Measurements from ENCODE around the gene RERE.

Gene RERE

GRCh38 chr1:8370905-8371315 is 446.5 kb downstream of the RERE start:
- DNase-seq = no peak

DNA sequence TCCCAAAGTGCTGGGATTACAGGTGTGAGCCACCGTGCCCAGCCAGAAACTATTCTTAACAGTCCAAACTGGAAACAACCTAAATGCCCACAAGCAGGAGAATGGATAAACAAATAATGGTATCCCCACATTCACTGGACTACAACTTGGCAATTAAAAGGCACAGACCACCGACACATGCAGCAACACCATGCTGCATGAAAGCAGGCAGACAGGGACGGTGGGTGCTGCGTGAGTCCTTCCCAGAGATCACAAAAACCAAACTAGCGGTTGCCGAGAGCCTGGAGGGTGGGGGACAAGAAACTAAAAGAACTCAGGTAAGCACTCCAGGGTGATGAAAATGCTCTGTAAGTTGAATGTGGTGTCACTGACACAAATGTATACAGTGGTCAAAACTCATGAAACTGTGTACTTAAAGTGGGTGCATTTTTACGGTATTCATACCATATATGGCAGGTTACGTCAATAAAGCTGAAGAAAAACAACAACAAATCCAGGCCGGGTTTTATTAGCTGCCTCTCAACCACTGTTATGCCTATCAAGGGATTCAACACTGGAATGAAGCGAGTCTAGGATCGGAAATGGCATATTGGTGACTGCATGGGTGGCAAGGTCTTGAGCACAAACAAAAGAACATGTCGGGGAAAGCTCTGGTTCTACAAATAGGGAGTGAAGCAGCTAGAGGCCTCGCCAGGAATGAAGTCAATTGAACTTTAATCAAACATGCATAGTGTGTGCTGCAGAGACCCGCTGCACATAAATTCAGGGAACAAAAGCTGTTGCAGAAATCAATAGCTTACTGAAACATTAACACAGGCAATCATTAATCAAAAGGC is 447.2 kb downstream of the RERE start:
- DNase-seq = no peak

- no peak for DNase-seq
Observed at GRCh38 chr1:8368956-8369639, 448.3 kb downstream of the RERE start.

- no peak for DNase-seq
Observed at GRCh38 chr1:8367571-8368194, 449.8 kb downstream of the RERE start.

DNA sequence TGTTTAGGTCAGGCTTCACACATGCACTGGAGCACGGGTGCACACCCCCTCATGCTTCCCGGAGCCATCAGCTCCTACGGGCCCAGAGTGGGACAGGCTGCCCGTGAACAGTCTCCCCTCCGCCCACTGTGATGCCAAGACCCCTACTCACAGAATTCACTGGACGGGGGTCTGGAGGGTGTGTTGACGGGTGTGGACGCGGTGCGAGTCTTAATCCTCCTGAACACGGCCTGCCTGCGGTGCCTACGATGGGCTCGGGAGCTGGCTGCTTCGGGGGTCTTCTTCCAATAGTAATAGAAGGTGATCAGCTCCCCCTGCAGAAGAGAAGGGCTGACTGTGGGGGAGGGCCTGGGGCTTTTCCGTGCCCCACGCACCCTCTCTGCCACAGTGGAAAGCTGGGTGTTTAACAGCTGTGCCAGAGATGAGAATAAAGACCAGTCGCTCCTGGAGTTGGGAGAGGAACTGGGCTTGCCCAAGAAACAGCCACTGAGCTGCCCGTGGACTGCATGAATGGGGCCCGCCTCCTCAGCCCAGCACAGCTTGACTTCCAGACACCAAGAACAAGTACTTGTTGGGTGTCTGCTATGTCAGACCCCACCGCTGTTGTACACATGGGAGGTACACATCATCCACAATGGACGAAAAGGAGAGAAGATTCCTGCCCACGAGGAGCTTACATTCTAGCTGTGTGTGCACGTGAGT is 451.6 kb downstream of the RERE start:
- no peak for DNase-seq

DNA sequence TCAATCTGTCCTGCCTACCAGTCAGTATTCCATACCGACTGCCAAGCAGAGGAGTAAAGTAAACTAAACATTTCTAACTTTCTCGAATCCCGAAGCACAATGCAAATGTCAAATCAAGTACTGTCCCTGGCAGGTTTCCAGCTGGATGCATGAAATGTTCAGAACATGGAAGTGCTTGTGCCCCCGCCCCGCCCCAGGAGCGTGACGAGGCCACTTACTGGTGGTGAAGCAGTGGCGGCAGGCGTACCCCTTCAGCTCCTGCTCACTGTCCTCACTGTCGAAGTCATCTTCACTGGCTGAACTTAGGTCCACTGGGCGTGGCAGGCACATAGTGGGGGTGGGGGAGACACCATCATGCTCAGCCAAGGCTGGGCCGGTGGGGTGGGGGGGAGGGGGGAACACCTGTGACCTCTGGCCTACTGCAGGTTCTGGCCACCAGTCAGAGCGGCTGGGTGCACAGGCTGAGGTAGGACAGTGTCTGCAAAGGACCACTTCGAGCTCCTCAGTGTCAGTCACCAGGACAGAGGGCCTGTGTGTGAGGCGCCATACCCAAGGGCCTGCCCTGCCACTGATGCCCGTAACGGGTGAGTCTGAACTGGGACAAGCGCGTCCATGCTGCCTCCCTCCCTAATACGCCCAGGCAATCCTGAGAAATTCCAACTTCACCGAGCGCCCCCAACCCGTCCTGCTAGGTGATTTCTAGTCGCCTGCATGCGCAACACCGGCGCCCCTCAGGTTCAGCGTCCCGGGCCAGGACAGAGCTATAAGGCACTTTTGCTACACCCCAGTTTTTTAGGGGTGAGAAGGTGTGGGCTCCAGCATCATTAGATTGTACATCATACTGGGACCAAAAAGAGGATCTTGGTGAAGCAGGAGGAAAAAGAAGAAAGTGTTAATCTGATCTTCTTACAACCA is 452.7 kb downstream of the RERE start:
- DNase-seq = no peak

GRCh38 chr1:8363767-8364301 is 453.6 kb downstream of the RERE start:
- no peak for DNase-seq

DNA sequence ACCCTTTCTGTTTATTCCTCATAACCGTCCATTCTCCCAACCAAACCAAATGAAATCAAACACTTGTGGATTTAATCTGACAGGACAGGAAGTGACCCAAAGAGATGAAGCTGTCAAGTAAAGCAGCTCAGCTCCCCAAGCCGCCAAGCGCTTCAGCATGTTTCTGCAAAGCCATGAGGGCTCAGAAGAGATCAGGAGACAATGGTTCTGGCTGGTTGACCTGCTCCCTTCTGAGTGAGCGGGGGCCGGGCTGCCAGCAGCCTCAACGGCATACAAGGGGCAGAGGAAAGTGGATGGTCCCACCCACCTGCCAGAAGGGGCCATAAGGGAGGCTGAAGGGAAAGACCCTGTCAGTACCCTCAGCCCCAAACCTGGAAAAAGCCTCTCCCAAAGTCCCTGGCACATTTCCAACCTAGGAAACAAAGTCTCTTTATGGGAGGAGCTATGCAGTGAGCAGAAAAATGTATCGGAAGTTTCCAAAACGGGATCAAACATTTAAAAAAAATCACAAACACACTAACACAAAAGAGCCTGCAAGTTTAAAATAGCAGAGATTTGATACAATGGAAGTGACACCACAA is 454.2 kb downstream of the RERE start:
- no peak for DNase-seq

GRCh38 chr1:8362701-8363101 is 454.7 kb downstream of the RERE start:
- no peak for DNase-seq

- DNase-seq = no peak
Observed at GRCh38 chr1:8361198-8361849, 456.1 kb downstream of the RERE start.

GRCh38 chr1:8360493-8361197 is 456.8 kb downstream of the RERE start:
- DNase-seq = no peak

DNA sequence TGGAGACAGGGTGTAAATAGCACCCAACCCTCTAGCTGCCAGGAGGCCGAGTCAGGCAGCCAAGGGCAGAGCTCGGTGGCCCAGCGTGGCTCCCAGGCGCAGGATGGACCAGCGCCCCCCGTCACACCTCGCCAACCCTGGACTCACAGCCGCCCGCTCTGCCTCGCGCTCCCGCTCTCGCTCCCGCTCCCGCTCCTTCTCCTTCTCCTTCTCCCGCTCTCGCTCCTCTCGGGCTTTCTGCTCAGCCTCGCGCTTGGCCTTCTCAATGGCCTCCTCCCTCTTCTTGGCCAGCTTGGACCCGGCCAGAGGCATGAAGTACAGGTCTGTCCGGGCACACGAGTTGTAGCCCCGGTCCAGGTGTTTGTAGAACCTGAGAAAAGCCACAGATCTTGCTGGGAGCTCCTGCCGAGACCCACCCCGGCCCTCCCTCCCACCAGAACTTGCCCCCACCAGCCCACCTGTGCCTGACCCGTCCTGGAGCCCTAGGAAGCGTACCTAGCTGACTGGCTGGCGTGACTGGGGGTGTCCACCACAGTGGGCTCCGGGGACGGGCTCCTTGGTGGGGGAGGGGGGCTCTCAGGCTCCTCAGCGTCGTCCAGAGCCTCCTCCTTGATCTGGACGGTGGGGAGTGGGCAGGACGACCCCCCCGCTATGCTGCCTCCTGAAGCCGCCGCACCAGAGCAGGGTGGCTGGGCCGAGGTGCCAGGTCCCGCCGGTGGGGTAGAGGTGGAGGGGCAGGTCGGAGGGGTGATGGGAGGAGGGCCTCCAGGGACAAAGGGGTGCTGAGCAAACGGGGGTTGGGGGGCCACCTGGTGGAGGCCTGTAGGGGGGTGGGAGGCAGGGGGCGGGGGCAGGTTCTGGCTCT is 457.6 kb downstream of the RERE start:
- DNase-seq = no peak

DNA sequence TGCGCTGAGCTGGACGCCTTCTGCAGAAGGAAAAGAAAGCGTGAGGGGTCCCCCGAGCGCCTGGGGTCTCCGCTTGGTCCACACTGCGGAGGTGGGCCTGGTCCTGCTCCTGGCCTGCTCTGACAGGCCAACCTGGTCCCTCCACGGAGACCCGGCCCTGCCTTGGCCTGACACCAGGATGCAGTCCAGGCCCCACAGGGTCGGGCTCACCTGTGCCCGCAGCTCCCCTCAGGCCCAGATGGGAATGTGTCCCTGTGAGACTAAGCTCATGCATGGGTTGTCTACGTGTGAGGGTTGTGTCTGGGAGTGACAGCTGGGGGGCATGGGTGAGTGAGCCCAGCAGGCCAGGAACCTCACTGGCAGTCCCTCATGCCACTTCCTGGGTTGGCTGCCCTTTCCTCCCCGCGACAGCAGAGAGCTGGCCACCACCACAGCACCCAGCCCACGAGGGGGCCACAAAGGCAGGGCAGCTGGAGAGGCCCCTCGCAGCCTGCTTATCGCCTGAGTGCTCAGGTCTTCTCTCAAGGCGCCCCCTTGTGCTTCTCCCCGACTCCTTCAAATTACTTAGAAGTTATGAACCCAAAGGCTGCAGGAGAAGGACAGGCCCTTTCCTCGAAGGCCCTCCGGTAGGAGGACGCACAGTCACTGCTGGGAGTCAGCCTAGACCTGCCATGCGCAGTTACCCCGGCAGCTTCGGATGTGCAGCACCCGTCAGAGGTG is 458.4 kb downstream of the RERE start:
- DNase-seq = no peak

GRCh38 chr1:8358241-8358896 is 459.1 kb downstream of the RERE start:
- no peak for DNase-seq

GRCh38 chr1:8357329-8358101 is 459.9 kb downstream of the RERE start:
- DNase-seq = no peak

- no peak for DNase-seq
Observed at GRCh38 chr1:8356256-8357209, 460.9 kb downstream of the RERE start.

All from cortex of kidney (tissue), 1 donor.